Neuron (in vitro differentiated cells): ENCODE data around the gene SLC6A19.

Experiments
- H2AFZ ChIP-seq: one replicate; pipeline ENCODE4 v1.6.1; 2013; ENCODE audit warnings: low read depth, mild to moderate bottlenecking, inconsistent platforms, low read length, moderate library complexity
- H3K27me3 ChIP-seq: one replicate; pipeline ENCODE4 v1.6.1; 2013; ENCODE audit warnings: low read length; ENCODE audit not compliant: insufficient read depth
- H3K36me3 ChIP-seq: one replicate; pipeline ENCODE4 v1.6.1; 2013; ENCODE audit warnings: low read length; ENCODE audit not compliant: insufficient read depth
- H3K4me1 ChIP-seq: one replicate; pipeline ENCODE4 v1.6.1; 2013; ENCODE audit warnings: low read length; ENCODE audit not compliant: insufficient read depth
- H3K4me3 ChIP-seq: 2 replicates; pipeline ENCODE4 v1.5.1; 2013; ENCODE audit warnings: mild to moderate bottlenecking, low read length, moderate library complexity
- H3K9me3 ChIP-seq: one replicate; pipeline ENCODE4 v1.6.1; 2013; ENCODE audit warnings: low read length

The SLC6A19 gene

DNA sequence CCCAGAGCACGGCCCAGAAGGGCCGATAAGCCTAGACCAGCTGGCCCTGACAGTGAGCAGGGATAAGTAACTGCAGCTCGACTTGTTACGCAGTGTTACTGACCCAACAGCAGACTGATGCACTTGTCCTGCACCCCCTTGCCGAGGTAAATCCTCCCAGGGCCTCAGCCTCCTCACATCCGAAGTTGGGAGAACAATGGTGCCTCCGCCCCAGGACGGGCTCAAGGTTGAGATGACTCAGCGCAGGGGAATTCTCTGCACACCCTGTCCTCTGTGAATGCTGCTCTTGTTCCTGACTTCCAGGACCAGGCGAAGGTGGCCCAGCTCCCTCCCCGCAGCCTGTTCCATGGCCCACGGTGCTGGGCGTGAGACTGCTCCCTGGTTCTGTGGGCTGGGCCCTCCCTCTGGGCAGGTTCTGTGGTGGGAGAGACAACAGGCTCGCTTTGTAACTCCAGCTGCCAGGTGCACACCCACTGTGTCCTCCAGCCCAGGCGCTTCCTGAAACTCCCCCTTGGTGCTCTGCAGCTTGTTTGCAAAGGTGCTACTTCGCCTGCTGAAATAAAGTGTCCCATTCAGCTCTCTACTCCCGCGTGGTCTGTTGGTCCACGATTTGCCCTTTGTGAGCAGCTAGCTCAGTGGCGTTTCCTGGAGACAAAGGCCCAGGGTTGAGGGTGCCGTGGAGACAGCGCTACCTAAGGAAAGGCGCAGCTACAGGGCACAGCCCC lies 40.1 kb upstream of the SLC6A19 start:
- no peaks in the 10 kb centered on the region for H3K4me1 ChIP-seq
- H3K4me3 ChIP-seq, result no peak overlapping the region
- H3K9me3 ChIP-seq, result peaks cover 3% of the 10 kb centered on the region
- H2AFZ ChIP-seq, result no peak overlapping the region
- no peaks in the 10 kb centered on the region for H3K36me3 ChIP-seq
- H3K27me3 ChIP-seq, result peaks cover 24% of the 10 kb centered on the region

- Histone ChIP-seq H3K4me1 (no peaks in the 10 kb centered on the region), H3K36me3 (no peaks in the 10 kb centered on the region), H3K27me3 (peaks cover 19% of the 10 kb centered on the region), H2AFZ (no peak overlapping the region), H3K9me3 (peaks cover under 1% of the 10 kb centered on the region), H3K4me3 (no peak overlapping the region)
Measured at GRCh38 chr5:1161833-1162229, 39.6 kb upstream of the SLC6A19 start.

DNA sequence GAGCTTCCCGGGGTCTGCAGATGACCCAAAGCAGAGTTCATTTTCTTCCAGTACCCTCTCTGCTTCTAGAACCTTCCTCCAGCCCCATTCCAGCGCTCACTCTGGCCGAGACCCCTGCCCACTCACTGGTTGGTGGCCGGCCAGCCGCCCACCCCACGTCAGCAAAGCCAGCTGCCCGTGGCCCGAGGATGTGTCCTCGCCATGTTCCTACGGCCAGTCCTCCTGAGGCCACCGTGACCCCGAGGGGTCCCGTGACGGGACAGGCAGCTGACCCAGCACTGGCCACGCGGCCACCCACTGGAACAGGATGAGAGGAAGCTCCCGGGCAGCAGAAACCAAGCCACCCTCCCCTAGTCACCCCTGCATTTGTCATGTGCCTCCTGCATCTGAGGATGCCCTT lies 39.1 kb upstream of the SLC6A19 start:
- no peak overlapping the region for H3K4me3 ChIP-seq
- H3K9me3 ChIP-seq, result no peaks in the 10 kb centered on the region
- no peaks in the 10 kb centered on the region for H3K36me3 ChIP-seq
- no peaks in the 10 kb centered on the region for H3K4me1 ChIP-seq
- H2AFZ ChIP-seq, result no peak overlapping the region
- H3K27me3 ChIP-seq, result peaks cover 14% of the 10 kb centered on the region

GRCh38 chr5:1162751-1163150 lies 38.6 kb upstream of the SLC6A19 start:
- Histone ChIP-seq H3K9me3 (no peaks in the 10 kb centered on the region), H3K36me3 (no peaks in the 10 kb centered on the region), H3K4me1 (peaks cover under 1% of the 10 kb centered on the region), H3K4me3 (no peak overlapping the region), H3K27me3 (peaks cover 14% of the 10 kb centered on the region), H2AFZ (no peak overlapping the region)

GRCh38 chr5:1163366-1163765 lies 38.0 kb upstream of the SLC6A19 start:
- no peaks in the 10 kb centered on the region for H3K9me3 ChIP-seq
- peaks cover 4% of the 10 kb centered on the region for H3K4me1 ChIP-seq
- no peaks in the 10 kb centered on the region for H3K36me3 ChIP-seq
- H3K4me3 ChIP-seq, result no peak overlapping the region
- H2AFZ ChIP-seq, result no peak overlapping the region
- peaks cover 14% of the 10 kb centered on the region for H3K27me3 ChIP-seq

DNA sequence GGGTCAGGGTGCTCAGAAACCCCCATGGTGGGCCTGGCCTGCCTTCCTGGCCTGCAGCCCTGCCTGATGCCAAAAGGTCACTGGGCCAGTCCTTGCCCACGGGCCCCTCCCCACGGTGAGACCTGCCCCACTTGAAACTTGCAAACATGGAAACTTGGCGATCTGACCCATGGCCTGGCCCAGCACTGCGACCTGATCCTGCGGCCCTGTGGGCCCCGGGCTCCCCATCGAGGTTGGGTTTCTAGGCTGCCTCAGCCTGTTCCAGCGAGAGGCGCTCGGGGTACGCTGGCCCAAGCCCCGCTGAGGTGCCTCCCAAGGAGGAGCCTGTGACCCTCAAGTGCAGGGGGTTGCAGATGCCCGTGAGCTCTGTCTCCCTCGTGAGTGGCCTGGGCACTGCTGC lies 37.5 kb upstream of the SLC6A19 start:
- Histone ChIP-seq H3K27me3 (peaks cover 14% of the 10 kb centered on the region), H3K4me3 (no peak overlapping the region), H2AFZ (no peak overlapping the region), H3K9me3 (no peaks in the 10 kb centered on the region), H3K4me1 (peaks cover 4% of the 10 kb centered on the region), H3K36me3 (no peaks in the 10 kb centered on the region)

DNA sequence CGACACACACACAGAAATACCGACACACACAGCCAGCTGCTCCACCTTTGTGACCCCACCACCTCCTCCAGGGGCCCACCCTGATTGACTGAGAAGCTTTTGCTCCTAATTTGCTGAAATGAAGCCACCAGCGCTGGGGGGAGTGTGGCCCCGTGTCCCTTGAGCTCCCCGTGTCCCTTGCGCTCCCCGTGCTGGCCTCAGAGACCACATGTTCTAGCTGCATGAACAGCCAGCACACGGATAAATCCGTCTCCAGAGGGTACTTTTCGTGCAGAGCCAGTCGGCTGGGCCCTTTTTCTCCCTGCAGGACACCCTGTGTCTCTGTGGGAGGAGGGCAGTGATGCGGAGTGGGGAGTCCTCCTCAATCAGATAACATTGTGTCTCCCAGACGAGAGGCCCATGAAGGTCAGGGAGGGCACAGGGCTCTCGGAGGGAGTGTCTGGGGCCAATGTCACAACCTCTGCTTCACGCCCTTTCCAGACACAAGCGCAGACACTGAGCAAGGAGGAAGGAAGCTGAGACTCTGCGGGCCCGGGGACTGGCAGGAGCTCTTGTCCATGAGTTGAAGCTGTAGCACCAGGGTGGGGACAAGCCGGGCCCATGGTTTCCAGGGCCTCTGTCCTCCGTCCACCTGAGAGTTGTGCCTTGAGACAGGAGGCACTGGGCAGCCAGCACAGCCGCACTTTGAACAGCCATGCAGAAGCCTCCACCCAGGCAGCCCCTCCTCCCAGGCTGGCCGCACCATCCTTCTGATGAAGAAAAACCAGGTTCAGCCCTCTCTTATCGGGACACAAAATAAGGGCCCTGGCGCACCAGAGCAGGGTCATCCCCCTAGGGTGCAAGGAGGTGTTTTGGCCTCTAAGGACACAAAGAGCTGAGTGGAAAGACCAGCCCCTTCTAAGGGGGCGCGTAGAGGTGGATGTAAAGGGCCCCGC lies 36.4 kb upstream of the SLC6A19 start:
- Histone ChIP-seq H3K4me1 (peaks cover 4% of the 10 kb centered on the region), H3K9me3 (no peaks in the 10 kb centered on the region), H3K27me3 (peaks cover 9% of the 10 kb centered on the region), H2AFZ (no peak overlapping the region), H3K36me3 (no peaks in the 10 kb centered on the region), H3K4me3 (no peak overlapping the region)

DNA sequence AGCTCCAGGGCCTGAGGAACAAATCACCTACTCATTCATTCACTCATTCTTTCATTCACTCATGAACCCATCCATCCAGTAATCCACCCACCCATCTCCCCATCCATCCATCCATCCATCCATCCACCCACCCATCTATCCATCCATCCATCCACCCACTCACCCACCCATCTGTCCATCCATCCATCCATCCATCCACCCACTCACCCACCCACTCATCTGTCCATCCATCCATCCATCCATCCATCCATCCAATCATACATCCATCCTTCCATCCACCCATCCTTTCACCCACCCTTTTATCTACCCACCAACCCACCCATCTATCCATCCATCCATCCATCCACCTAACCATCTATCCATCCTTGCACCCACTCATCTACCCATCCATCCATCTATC lies 35.5 kb upstream of the SLC6A19 start:
- Histone ChIP-seq H2AFZ (no peak overlapping the region), H3K36me3 (no peaks in the 10 kb centered on the region), H3K4me1 (peaks cover 4% of the 10 kb centered on the region), H3K9me3 (no peaks in the 10 kb centered on the region), H3K27me3 (peaks cover 5% of the 10 kb centered on the region), H3K4me3 (no peak overlapping the region)

DNA sequence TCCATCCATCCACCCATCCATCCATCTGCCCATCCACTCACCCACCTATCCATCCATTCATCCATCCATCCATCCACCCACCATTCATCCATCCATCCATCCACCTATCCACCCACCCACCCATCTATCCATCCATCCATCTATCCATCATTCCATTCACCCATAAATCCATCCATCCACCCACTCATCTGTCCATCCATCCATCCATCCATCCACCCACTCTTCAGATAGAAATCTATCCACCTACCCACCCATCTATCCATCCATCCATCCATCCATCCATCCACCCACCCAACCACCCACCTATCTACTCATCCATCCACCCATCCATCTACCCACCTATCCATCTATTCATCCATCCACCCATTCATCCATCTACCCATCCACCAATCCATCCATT lies 35.0 kb upstream of the SLC6A19 start:
- H2AFZ ChIP-seq, result no peak overlapping the region
- no peak overlapping the region for H3K4me3 ChIP-seq
- peaks cover 4% of the 10 kb centered on the region for H3K4me1 ChIP-seq
- peaks cover under 1% of the 10 kb centered on the region for H3K27me3 ChIP-seq
- H3K9me3 ChIP-seq, result no peaks in the 10 kb centered on the region
- no peaks in the 10 kb centered on the region for H3K36me3 ChIP-seq

- Histone ChIP-seq H2AFZ (no peak overlapping the region), H3K27me3 (no peaks in the 10 kb centered on the region), H3K9me3 (no peaks in the 10 kb centered on the region), H3K4me1 (peaks cover 4% of the 10 kb centered on the region), H3K36me3 (no peaks in the 10 kb centered on the region), H3K4me3 (no peak overlapping the region)
Measured at GRCh38 chr5:1167361-1167727, 34.1 kb upstream of the SLC6A19 start.

DNA sequence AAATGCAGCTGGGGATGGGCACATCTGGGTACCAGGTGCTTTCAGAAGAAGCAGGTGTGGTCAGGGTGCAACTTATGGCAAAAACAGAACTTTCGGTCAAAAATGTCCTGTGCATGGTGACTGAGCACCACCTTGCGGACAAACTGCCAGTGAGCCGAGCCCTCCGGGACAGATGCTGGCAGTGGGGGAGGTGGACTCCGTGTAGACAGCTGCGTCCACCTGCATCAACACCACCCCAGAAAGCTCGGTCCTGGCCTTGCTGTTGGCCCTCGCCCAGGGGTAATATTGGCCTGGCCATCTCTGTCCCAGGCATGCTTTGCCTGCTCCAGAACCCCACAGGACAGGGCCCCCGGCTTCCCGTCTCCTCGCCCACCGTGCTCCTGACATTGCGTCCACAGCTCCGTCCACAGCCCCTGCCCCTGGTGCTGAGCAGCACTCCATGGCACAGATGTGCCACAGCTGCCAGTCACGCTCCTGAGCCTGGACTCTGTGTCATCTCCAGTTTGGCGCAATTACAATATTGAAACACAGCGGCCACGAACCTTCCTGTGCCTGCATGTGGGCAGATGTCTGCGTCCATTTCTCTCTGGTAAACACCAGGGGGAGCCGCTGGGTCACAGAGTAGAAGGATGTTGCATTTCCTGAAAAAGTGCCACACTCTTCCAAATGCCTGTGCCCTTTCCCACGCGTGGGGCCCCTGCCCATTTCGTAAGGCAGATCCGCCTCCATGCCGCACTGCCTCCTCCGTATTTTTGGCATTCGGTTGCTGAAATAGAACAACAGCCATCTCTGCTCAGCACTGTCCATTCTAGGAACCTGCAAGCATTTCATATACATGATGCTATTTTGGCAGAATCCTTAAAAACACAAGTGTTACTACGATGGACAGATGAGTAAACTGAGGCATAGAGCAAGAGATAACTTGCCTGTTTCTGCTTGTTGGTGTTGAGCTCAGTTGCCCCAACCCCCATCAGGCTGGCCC lies 33.4 kb upstream of the SLC6A19 start:
- no peaks in the 10 kb centered on the region for H3K9me3 ChIP-seq
- peaks cover 4% of the 10 kb centered on the region for H3K4me1 ChIP-seq
- H2AFZ ChIP-seq, result no peak overlapping the region
- no peak overlapping the region for H3K4me3 ChIP-seq
- H3K36me3 ChIP-seq, result no peaks in the 10 kb centered on the region
- no peaks in the 10 kb centered on the region for H3K27me3 ChIP-seq

GRCh38 chr5:1168796-1169195 lies 32.6 kb upstream of the SLC6A19 start:
- peaks cover 4% of the 10 kb centered on the region for H3K4me1 ChIP-seq
- no peaks in the 10 kb centered on the region for H3K9me3 ChIP-seq
- no peak overlapping the region for H3K4me3 ChIP-seq
- no peaks in the 10 kb centered on the region for H3K36me3 ChIP-seq
- no peak overlapping the region for H2AFZ ChIP-seq
- no peaks in the 10 kb centered on the region for H3K27me3 ChIP-seq
